NK-92 treated with Interleukin-12 subunit alpha and Interleukin-12 subunit beta, amount 100 ng/mL, for 24 hours (cell line): ENCODE results near the gene SPOP.
"Not testable (repeated sequence)": the region's sequence is repeated elsewhere in the genome, so short reads cannot be mapped to it uniquely, and the experiment has no call there.

ENCODE experiments used
- DNase-seq: peaks from one replicate; lab custom pipeline; 2025; lab: John Stamatoyannopoulos, UW

The SPOP gene

GRCh38 chr17:49571764-49572163, 106.1 kb downstream of the SPOP start:
- DNase-seq = no peak

DNA sequence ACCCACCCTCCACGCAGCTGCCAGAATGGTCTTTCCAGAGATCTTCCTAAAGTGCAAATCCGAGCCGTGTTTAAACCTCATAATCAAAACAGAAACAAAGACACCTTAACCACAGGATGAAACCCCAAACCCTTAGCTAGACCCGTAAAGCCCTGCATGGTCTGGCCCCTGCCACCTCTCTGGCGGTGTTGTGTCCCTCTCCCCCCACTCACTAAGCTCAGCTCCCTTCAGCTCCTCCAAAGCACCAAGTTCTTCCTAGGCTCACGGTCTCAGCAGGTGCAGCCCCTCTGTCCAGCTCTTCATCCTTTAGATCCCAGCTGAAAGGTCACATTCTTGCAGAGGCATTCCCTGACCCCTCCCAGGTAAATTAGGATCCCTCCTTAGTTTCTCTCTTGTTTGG, 106.6 kb downstream of the SPOP start:
- no peak for DNase-seq

DNA sequence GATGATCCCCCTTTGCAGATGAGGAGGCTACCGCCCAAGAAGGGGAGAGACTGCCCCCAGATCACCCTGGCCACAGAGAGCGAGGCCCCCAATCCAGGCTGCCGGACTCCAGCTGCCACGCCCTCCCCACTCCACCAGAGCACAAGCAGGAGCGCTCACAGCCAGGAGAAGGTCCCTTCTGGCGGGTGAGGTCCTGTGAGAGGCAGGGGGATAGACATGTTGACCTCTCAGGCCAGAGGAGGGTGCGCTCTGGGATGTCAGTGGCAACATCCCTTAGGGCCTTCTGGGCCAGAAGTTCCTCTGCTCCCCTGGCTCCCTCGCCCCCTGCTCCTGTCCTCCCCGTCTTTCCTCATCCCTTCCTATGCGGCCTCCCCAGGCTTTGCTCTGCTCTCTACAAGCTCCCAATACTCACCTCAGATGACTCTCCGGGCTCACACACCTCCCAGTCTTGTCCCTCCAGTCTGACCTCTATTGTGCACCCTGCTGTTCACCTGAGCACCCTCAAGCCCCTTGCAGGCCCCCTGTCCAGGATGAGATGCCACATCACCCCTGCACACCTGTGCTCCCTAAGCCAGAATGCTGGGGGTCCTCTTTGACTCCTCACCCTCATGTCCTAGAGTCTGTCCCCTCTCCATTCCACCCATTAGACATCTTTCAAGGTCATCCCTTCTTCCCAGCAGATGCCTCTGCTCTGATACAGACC, 107.2 kb downstream of the SPOP start:
- DNase-seq = no peak

DNA sequence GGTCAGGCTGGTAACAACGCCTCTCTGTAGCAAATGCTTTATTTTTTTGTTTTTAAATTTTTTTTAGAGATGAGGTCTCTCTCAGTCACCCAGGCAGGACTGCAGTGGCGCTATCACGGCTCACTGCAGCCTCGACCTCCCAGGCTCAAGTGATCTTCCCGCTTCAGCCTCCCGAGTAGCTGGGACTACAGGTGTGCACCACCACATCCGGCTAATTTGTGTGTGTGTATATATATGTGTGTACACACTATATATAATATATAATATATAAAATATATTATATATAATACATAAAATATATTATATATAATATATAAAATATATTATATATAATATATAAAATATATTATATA, 109.2 kb downstream of the SPOP start:
- not testable (repeated sequence) for DNase-seq

- DNase-seq = peak; percentile 66
Measured at GRCh38 chr17:49567871-49568694, 109.8 kb downstream of the SPOP start.

DNA sequence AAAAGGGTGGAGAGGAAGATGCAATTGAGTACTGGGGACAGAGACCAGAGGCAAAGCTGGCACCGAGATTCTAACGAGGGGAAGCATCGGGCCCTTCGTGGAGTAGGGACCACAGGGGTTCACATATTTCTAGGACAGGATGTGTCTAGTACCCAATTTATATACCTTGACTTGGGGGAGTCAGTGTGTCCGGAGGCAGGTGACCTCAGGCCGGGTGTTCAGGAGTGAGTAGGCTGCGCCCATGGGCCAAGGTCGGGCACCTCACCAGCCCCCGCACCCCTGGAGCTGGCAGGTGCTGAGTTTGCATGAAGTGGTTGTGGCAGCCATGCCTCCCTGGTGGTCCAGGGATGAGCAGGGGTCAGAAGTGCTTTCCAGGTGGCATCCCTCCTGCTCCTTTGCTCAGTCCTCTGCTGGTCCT, 110.8 kb downstream of the SPOP start:
- DNase-seq = no peak

GRCh38 chr17:49566668-49567071, 111.2 kb downstream of the SPOP start:
- no peak for DNase-seq

GRCh38 chr17:49565948-49566491, 111.9 kb downstream of the SPOP start:
- no peak for DNase-seq

GRCh38 chr17:49564638-49565037, 113.3 kb downstream of the SPOP start:
- DNase-seq = no peak

GRCh38 chr17:49557312-49558024, 120.4 kb downstream of the SPOP start:
- DNase-seq = no peak

DNA sequence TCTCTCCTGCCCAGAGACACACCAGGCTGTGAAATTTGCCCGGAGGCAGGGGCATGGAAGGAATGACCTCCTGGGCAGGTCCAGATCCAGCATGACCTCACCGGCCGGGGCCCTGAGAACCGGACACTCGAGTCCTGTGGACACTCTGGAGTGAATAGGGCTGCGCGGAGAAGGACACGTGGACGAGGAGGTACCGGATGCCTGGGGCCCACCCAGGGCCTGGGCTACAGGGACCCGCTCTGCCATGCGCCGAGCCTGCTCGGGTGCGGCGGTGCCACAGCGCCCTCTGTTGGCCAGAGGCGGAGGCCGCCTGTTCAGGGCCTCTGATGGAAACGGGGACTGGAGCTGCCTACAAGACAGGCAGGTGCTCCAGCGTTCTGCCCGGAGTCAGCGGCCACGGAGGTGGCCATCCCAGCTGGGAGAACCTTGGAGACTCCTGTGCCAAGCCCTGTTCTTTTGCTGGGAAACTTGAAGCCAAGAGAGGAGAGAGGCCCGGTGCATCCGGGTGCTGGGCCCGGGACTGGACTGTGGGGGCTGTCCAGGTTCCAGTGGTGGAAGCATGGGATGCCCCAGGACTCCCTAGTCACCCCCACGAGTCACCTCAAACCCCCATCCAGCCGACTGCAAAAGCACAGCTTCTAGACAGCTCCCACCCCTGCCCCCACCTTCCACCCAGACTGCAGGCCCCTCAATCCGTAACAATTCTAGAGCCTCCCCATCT, 121.5 kb downstream of the SPOP start:
- peak; percentile 74 for DNase-seq

- no peak for DNase-seq
Measured at GRCh38 chr17:49555495-49556222, 122.2 kb downstream of the SPOP start.

- no peak for DNase-seq
Measured at GRCh38 chr17:49554694-49555494, 123.0 kb downstream of the SPOP start.

DNA sequence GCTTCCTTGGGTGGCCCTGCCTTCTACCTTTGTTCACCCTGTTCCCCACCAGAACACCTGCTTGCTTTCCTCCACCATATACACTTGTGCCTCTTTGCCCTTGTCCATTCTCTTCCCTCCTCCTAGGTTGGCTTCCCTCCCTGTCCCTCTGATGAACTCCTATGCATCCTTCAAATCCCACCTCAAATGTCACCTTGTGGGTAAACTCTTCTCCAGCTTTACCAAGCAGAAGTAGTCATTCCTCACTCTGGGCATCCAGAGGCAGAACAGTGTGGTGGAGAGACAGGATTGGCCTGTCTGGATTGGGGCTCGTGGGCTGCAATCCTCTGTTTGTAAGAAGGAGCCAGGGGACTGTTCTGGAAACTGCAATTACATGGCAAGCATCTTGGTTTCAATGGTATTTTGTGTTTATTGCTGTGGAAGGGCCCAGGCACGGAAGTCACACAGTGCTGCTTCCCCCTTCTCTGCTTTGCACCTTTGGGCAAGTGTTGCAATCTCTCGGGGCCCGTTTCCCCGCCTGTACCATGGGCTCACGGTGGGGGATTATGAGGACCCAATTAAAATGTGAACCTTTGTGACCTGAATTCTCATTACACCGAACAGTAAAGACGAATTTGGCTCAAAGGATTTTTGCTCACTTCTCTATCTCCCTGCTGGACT, 124.1 kb downstream of the SPOP start:
- DNase-seq = no peak

DNA sequence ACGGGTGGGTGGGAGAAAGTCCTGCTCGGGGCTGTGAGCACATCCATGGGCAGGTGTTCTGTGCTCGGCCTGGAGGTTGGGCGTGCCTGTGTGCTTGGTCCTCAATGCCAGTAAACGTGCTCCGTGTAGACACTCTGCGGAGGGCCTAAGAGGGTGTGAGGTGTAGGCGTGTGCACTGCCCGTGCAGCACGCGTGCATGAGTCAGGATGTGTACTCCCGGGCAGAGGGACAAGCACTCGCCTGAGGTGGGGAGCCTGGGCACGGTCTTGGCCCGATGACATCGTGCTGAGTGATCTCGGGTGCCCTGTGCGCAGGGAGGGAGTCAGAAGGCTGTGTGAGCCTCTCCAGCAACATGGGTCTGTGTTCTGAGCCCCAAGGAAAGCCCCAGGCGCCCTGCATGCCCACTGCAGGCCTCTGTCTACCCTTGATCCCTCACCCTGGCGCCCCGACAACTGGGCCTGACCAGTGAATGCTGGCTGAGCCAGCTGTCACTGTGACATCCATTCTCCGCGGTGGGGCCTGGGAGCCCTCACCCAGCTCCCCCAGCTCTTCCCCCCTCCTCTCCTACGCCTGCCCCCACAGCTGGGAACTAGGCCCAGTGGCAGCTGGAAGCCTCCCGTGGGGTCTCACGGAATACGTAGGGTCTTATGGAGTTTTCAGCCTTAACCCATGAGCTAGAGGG, 125.7 kb downstream of the SPOP start:
- DNase-seq = no peak

- no peak for DNase-seq
Measured at GRCh38 chr17:49551221-49552069, 126.5 kb downstream of the SPOP start.

DNA sequence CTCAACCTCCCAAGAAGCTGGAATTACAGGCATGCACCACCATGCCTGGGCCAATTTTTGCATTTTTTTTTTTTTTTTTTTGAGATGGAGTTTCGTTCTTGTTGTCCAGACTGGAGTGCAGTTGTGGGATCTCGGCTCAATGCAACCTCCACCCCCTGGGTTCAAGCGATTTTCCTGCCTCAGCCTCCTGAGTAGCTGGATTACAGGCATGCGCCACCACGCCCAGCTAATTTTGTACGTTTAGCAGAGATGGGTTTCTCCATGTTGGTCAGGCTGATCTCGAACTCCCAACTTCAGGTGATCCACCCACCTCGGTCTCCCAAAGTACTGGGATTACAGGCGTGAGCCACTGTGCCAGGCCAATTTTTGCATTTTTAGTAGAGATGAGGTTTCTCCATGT, 127.1 kb downstream of the SPOP start:
- DNase-seq = not testable (repeated sequence)
